Measurements from ENCODE around the gene CFAP299.

DNA sequence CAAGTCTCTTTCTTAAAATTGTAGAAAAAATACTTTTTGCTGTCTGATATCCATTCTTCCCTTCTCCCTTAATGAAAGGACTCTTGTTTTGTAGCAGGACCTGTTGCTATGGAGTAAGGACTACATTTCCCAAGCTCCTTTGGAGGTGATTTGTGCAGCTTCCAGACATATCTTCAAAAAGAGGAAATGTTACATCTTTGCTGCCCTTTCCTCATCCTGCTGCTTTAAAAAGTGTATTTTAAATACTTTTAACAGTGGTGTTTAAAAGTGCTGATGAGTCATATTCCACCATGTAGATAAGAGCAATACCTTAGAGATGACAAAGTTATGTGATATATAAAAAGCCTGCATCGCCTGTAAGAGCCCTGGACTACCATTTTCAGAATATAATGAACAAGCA, 98.7 kb downstream of the CFAP299 start:
- TF ChIP-seq, protein P1, sequence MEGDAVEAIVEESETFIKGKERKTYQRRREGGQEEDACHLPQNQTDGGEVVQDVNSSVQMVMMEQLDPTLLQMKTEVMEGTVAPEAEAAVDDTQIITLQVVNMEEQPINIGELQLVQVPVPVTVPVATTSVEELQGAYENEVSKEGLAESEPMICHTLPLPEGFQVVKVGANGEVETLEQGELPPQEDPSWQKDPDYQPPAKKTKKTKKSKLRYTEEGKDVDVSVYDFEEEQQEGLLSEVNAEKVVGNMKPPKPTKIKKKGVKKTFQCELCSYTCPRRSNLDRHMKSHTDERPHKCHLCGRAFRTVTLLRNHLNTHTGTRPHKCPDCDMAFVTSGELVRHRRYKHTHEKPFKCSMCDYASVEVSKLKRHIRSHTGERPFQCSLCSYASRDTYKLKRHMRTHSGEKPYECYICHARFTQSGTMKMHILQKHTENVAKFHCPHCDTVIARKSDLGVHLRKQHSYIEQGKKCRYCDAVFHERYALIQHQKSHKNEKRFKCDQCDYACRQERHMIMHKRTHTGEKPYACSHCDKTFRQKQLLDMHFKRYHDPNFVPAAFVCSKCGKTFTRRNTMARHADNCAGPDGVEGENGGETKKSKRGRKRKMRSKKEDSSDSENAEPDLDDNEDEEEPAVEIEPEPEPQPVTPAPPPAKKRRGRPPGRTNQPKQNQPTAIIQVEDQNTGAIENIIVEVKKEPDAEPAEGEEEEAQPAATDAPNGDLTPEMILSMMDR (conservative IDR thresholded peaks at IDR 0.05; ENCODE audit: low read length): no peak
- no peak for TF ChIP-seq EZH2phosphoT487 (IDR thresholded peaks at IDR 0.05; ENCODE audit: borderline replicate concordance, low read depth, low read length)
